HFFc6 (cell line): ENCODE measurements around the gene CACNA2D2. TPM values are rescaled to one million over a fixed set of nuclear protein-coding genes. Genes with fewer than 3 reads are reported as not detected.

Experiments used
- DNase-seq: peaks from one replicate; pipeline ENCODE4 v3.0.0-alpha.2; 2018
- H3K27ac Mint-ChIP-seq: 2 replicates; pipeline ENCODE4 v1.8.0; 2020; ENCODE audit warnings: mild to moderate bottlenecking, mixed read lengths
- H3K27me3 Mint-ChIP-seq: 2 replicates; pipeline ENCODE4 v1.8.0; 2021; ENCODE audit warnings: mild to moderate bottlenecking, moderate library complexity, mixed read lengths; ENCODE audit not compliant: insufficient read depth
- H3K36me3 Mint-ChIP-seq: 2 replicates; pipeline ENCODE4 v1.8.0; 2021; ENCODE audit warnings: low read depth, mixed read lengths
- H3K4me1 Mint-ChIP-seq: 2 replicates; pipeline ENCODE4 v1.8.0; 2020; ENCODE audit warnings: low read depth, mixed read lengths
- H3K4me3 Mint-ChIP-seq: 2 replicates; pipeline ENCODE4 v1.8.0; 2020; ENCODE audit warnings: mild to moderate bottlenecking, moderate library complexity, mixed read lengths
- H3K9me3 Mint-ChIP-seq: 2 replicates; pipeline ENCODE4 v1.8.0; 2020; ENCODE audit warnings: mild to moderate bottlenecking, mixed read lengths
- total RNA-seq, 6 experiments: library from RNA; stranded (reverse); fragmentation: NEBNext Ultra II Directional; extraction: Animal tissue kit (Norgen Biotek cat#: 25700); gene quantifications; 2 replicates in 1 of 6; 3 replicates in 5 of 6; pipeline ENCODE4 v1.2.3, GENCODE V29; 2021
- TF ChIP-seq, protein P1 (sequence below): fragments of 200-600 bp; sonication (generic); IDR thresholded peaks from 2 replicates; pipeline ENCODE4 v1.5.0; 2021; ENCODE audit warnings: antibody characterized with exemption, mild to moderate bottlenecking

CACNA2D2 gene
- total RNA-seq, 6 experiments from 2014 or later, result 0.09 TPM; not detected in 5

GRCh38 chr3:50345008-50345407 is 158.4 kb downstream of the CACNA2D2 start:
- no peaks in the 10 kb centered on the region for H3K9me3 Mint-ChIP-seq
- no peak for DNase-seq
- peak overlapping the region; percentile 82; the same call in 1 of the 2 replicates for H3K4me3 Mint-ChIP-seq
- TF ChIP-seq, protein P1, sequence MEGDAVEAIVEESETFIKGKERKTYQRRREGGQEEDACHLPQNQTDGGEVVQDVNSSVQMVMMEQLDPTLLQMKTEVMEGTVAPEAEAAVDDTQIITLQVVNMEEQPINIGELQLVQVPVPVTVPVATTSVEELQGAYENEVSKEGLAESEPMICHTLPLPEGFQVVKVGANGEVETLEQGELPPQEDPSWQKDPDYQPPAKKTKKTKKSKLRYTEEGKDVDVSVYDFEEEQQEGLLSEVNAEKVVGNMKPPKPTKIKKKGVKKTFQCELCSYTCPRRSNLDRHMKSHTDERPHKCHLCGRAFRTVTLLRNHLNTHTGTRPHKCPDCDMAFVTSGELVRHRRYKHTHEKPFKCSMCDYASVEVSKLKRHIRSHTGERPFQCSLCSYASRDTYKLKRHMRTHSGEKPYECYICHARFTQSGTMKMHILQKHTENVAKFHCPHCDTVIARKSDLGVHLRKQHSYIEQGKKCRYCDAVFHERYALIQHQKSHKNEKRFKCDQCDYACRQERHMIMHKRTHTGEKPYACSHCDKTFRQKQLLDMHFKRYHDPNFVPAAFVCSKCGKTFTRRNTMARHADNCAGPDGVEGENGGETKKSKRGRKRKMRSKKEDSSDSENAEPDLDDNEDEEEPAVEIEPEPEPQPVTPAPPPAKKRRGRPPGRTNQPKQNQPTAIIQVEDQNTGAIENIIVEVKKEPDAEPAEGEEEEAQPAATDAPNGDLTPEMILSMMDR, result no peak
- peaks cover 4% of the 10 kb centered on the region for H3K27me3 Mint-ChIP-seq
- H3K36me3 Mint-ChIP-seq, result peaks cover 1% of the 10 kb centered on the region; the same call in 1 of the 2 replicates
- no peak overlapping the region for H3K27ac Mint-ChIP-seq
- peaks cover 25% of the 10 kb centered on the region for H3K4me1 Mint-ChIP-seq

DNA sequence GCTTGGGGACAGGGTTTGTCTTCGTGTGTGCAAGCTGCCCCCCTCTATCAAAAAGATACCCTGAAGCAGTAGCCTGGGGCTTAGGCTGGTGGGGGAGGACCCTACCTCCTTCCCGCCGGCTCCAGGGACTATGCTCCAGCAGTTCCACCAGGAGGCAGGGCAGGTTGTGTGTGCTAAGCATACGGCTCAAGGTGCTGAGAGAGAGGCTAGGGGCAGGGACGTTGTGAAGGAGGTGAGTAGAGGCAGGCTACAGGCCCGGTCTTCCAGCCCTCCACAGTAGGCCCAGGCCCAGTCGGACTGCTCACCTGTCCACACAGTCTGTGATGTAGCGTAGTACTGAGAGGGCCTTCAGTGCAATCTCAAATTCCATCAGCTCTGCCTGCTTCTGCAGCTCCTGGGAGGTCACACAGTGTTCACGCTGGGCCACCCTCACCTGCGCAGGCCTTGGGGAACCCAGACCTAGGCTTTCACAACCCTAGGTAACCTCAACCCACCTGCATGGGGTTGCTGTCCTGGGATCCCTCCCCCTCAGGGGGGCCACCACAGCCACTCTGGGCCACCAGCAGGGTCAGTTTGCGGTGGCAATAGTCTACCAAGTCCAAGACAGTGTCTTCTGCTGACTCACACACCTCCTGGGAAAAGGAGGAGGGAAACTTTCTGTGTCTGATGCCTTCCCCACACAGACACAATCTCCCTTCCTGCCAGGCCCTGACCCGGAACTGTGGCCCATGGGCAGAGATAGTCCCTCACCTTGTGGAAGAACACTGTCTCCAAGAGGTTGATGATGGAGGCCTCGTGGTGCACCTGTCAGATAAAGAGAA is 160.4 kb downstream of the CACNA2D2 start:
- no peak overlapping the region for H3K4me3 Mint-ChIP-seq
- peaks cover 6% of the 10 kb centered on the region for H3K27me3 Mint-ChIP-seq
- TF ChIP-seq, protein P1, result peak; percentile 27; the same call in 1 of the 2 replicates
- H3K27ac Mint-ChIP-seq, result no peak overlapping the region
- peaks cover 41% of the 10 kb centered on the region for H3K4me1 Mint-ChIP-seq
- H3K36me3 Mint-ChIP-seq, result peaks cover 16% of the 10 kb centered on the region
- no peak for DNase-seq
- H3K9me3 Mint-ChIP-seq, result no peaks in the 10 kb centered on the region

DNA sequence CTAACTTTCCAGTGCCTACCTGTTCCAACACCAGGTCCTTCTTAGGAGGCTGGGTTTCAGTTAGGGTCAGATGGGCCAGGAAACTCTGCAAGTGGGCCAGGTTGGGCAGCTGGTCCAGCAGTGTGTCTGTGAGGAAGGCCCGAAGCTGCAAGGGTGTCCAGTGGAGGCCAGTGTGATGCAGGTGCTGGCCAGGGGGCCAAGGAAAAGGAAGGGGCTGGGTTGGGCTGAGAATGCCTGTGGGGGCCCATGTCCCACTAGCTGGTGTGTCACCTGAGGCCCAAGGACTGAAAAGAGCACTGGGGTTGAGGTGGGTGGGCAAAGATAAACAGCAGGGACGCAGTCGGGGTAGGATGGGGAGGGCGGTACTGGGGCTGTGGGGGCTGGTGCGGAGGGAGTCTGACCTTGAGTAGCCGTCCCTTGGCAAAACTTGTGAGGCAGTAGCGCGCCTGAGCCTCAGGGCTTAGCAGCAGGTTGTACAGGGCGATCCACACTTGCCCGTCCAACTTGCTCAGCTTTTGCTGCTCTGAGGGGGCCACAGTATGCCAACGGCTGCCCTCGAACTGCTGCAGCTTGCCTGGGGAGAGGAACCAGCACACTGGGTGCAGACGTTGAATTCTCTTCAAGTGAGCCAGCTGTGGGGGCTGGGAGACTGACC is 161.3 kb downstream of the CACNA2D2 start:
- no peak overlapping the region for H3K27ac Mint-ChIP-seq
- peaks cover 6% of the 10 kb centered on the region for H3K27me3 Mint-ChIP-seq
- H3K9me3 Mint-ChIP-seq, result no peaks in the 10 kb centered on the region
- peaks cover 16% of the 10 kb centered on the region for H3K36me3 Mint-ChIP-seq
- no peak for DNase-seq
- TF ChIP-seq, protein P1, result no peak
- H3K4me1 Mint-ChIP-seq, result peaks cover 37% of the 10 kb centered on the region
- H3K4me3 Mint-ChIP-seq, result peak overlapping the region; percentile 96; the same call in 1 of the 2 replicates

DNA sequence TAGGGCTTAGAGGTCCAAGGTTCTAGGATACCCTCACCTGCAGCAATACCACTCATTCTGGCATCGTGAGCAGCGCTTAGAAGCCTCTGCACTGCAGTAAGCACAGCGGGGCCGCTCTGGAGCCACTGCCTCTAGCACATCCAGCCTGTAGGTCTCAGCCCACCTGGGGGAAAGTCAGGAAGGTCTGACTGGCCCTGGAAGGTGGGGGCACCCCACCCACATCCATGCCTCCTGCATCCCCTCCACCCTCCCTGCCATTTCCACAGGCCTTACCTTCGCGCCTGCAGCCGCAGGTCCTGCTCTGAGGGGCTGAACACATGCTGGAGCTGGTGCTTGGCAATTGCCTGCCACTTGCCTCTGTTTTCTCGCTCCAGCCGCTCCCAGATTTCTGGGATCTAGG is 161.9 kb downstream of the CACNA2D2 start:
- H3K36me3 Mint-ChIP-seq, result peaks cover 18% of the 10 kb centered on the region

More for the DNA sequence above, 161.9 kb downstream of the CACNA2D2 start:
- H3K27me3 Mint-ChIP-seq, result peaks cover 5% of the 10 kb centered on the region
- H3K4me1 Mint-ChIP-seq, result peaks cover 35% of the 10 kb centered on the region
- H3K4me3 Mint-ChIP-seq, result peak overlapping the region; percentile 96
- TF ChIP-seq, protein P1, result no peak
- DNase-seq, result no peak
- H3K27ac Mint-ChIP-seq, result no peak overlapping the region
- H3K9me3 Mint-ChIP-seq, result no peaks in the 10 kb centered on the region
